ENCODE measurements around the gene CMYA5.
"Not testable (repeated sequence)": the region's sequence is repeated elsewhere in the genome, so short reads cannot be mapped to it uniquely, and the experiment has no call there.

The CMYA5 gene

DNA sequence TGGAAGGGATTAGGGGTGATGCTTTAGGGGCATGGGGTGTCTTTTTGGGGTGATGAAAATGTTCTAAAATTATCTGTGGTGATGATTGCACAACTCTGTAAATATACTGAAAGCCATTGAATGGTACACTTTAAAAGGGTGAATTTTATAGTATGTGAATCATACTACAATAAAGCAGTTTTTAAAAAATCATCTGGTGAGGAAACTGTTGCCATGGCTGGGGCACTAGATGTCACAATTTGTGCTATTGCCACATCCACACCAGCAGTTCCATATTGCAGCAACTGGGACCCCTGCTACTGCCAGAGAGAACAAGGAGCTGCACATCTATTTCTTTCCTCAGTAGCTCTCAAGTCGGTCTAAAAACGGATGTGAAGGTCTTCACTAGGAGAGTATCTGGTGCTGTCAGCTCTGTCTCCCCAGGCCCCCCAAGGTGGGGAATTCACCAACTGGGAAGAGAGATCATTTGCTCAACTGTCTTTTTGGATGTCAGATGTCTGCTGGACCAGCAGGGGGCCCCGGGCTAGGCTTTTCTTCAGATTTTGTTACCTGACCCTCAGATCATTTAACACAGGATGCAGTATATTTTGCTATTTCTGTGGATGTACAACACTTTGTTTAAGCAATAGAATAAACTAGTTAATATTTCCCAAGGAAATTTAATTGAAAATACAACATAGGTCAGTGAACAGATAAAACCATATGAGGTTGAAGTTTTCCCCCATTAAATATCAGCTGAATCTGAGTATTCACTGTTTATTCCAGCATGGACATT is 13.2 kb downstream of the CMYA5 start:
- peak in 1 of 2 donors; percentile 16 for DNase-seq (ENCODE audit: low read depth in 1 of 2, low spot score in 1 of 2)

- no peak for DNase-seq (ENCODE audit: low read depth in 1 of 2, low spot score in 1 of 2)
These were observed 13.7 kb downstream of the CMYA5 start for GRCh38 chr5:79703381-79703645.

GRCh38 chr5:79704553-79704952 is 14.9 kb downstream of the CMYA5 start:
- no peak for DNase-seq (ENCODE audit: low read depth in 1 of 2, low spot score in 1 of 2)

GRCh38 chr5:79705632-79706031 is 16.0 kb downstream of the CMYA5 start:
- DNase-seq (ENCODE audit: low read depth in 1 of 2, low spot score in 1 of 2), result no peak

DNA sequence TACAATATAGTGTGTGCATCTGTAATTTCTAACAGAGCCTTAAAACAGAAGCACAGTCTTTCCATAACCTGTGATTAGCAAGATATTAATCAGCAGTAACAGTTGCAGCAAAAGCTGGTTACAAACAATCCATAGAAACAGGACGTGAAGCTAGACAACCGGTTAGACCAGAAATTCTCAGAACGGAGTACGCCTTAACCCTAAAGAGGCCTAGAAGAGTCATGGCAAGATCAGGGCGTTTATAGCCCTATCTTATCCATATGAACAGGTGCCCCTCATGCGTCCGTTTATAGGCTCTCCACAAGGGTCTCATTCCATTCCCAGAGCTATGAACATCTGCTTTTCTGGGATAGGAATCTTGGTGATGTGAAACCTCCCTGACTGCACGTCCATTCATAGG is 16.7 kb downstream of the CMYA5 start:
- not testable (repeated sequence) for DNase-seq (ENCODE audit: low read depth in 1 of 2, low spot score in 1 of 2)

- DNase-seq (ENCODE audit: low read depth in 1 of 2, low spot score in 1 of 2), result no peak
These were observed 17.9 kb downstream of the CMYA5 start for GRCh38 chr5:79707535-79707934.

- DNase-seq (ENCODE audit: low read depth in 1 of 2, low spot score in 1 of 2), result no peak
These were observed 23.1 kb downstream of the CMYA5 start for GRCh38 chr5:79712741-79713140.

GRCh38 chr5:79713727-79714126 is 24.1 kb downstream of the CMYA5 start:
- DNase-seq (ENCODE audit: low read depth in 1 of 2, low spot score in 1 of 2), result no peak

DNA sequence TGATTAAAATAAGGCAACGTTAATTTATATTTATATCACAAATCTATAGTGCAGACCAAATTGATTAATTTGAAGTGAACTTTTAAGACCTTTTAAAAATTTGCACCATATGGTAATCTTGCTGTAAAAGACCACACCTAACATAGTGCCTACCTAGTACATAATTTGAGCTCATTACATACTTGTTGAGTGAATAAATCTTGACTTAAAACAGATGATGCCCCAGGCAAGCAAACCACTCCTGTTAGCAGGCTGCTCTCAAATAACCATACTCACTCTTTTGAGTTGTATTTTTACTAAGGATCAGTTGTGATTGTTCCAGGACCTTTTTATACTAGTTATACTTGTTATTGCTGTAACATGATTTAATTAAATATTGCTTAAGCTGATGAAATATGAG is 27.2 kb downstream of the CMYA5 start:
- no peak for DNase-seq (ENCODE audit: low read depth in 1 of 2, low spot score in 1 of 2)

- no peak for DNase-seq (ENCODE audit: low read depth in 1 of 2, low spot score in 1 of 2)
These were observed 30.5 kb downstream of the CMYA5 start for GRCh38 chr5:79720096-79720495.

- no peak for DNase-seq (ENCODE audit: low read depth in 1 of 2, low spot score in 1 of 2)
These were observed 38.1 kb downstream of the CMYA5 start for GRCh38 chr5:79727451-79728355.

DNA sequence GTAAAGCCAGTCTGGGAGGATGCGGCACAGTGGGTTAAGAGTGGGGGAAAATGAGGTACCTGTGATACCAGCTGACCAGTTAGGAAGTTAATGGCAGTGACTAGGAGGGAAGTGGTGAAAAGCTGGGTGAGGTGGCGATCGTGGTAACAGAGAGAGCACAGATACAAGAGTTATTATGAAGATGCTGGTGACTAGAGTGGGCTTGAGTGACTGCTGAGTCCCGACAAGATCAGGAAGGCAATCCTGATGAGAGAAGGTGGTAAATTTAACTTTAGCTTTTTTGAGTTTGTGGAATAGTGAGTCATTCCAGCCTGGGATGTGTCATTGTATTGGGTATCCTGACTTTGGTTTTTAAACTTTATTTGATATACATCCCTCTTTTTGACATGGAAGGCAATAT is 38.8 kb downstream of the CMYA5 start:
- DNase-seq (ENCODE audit: low read depth in 1 of 2, low spot score in 1 of 2), result no peak

GRCh38 chr5:79729679-79730078 is 40.0 kb downstream of the CMYA5 start:
- no peak for DNase-seq (ENCODE audit: low read depth in 1 of 2, low spot score in 1 of 2)

- no peak for DNase-seq (ENCODE audit: low read depth in 1 of 2, low spot score in 1 of 2)
These were observed 40.9 kb downstream of the CMYA5 start for GRCh38 chr5:79730564-79730963.

- no peak for DNase-seq (ENCODE audit: low read depth in 1 of 2, low spot score in 1 of 2)
These were observed 42.1 kb downstream of the CMYA5 start for GRCh38 chr5:79731775-79732174.

- DNase-seq (ENCODE audit: low read depth in 1 of 2, low spot score in 1 of 2), result no peak
These were observed 47.2 kb downstream of the CMYA5 start for GRCh38 chr5:79736528-79737514.

DNA sequence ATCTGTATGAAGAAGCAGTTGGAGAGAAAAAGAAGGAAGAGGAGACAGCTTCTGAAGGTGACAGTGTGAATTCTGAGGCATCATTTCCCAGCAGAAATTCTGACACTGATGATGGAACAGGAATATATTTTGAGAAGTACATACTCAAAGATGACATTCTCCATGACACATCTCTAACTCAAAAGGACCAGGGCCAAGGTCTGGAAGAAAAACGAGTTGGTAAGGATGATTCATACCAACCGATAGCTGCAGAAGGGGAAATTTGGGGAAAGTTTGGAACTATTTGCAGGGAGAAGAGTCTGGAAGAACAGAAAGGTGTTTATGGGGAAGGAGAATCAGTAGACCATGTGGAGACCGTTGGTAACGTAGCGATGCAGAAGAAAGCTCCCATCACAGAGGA is 48.7 kb downstream of the CMYA5 start:
- no peak for DNase-seq (ENCODE audit: low read depth in 1 of 2, low spot score in 1 of 2)

DNA sequence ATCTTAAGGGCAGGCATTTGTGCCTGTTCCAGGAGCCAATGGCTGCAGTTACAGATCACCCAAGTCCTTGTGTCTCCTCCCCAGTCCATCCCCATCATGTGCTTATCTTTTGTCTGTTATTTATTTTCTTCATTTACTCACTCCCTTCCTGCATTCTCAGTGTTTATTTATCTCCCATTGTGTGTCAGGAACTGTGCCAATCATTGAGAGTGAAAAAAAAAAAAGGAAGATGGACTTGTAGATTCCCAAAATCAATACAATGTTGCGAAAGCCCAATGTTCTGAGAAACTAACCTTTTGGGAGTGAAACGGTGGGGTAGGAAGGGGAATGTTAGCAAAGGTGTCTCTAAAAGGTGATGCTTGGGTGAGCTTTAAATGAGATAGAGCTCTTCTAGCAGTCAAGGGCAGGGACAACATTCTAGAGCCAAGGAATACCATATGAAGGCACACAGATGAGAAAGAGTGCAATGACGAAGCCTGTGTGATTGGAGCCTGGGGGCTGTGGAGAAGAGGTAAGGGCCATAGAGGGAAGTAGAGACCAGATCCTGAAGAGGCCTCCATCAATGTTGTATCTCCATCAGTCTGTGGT is 53.0 kb downstream of the CMYA5 start:
- no peak for DNase-seq (ENCODE audit: low read depth in 1 of 2, low spot score in 1 of 2)

GRCh38 chr5:79743846-79744605 is 54.4 kb downstream of the CMYA5 start:
- DNase-seq (ENCODE audit: low read depth in 1 of 2, low spot score in 1 of 2), result no peak

DNA sequence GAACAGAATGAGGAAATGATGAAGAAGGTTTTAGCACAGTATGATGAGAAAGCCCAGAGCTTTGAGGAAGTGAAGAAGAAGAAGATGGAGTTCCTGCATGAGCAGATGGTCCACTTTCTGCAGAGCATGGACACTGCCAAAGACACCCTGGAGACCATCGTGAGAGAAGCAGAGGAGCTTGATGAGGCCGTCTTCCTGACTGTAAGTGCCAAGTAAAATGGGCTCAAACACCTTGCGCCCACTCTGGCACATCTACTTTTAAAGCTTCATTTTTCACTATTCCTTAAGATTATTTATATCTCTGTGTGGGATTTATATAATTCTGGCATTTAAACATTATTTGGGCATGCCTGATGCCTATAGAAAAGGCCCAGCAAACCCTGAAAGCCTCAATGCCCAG is 55.6 kb downstream of the CMYA5 start:
- DNase-seq (ENCODE audit: low read depth in 1 of 2, low spot score in 1 of 2), result no peak
